ENCODE measurements around the gene CA5A. TPM values are rescaled to one million over a fixed set of nuclear protein-coding genes. Genes with fewer than 3 reads are reported as not detected.

Gene CA5A
- total and polyA plus RNA-seq, 2 of the 13 experiments (the other 11 are each of a cell fraction or from before 2014, with no cell fraction given), result 66.8 to 106 TPM

- TF ChIP-seq ZNF260 (CRISPR knock-in tag; IDR thresholded peaks at IDR 0.05; ENCODE audit: borderline replicate concordance, low read depth) (no peak), ZNF232 (CRISPR knock-in tag; IDR thresholded peaks at IDR 0.05; ENCODE audit: borderline replicate concordance) (no peak; the same call in 1 of the 2 replicates), ZFP1 (CRISPR knock-in tag; IDR thresholded peaks at IDR 0.05) (no peak), HNF1B (CRISPR knock-in tag; IDR thresholded peaks at IDR 0.05) (no peak), RXRA (CRISPR knock-in tag; IDR thresholded peaks at IDR 0.05) (peak; percentile 90), ZNF33A (CRISPR knock-in tag; IDR thresholded peaks at IDR 0.05; ENCODE audit: borderline replicate concordance) (no peak), CEBPZ (IDR thresholded peaks at IDR 0.05; ENCODE audit: low read length) (no peak), FOXP1 (IDR thresholded peaks at IDR 0.05) (no peak), FOXP1 (CRISPR knock-in tag; IDR thresholded peaks at IDR 0.05) (peak; percentile 37; the same call in 1 of the 2 replicates), NFRKB (IDR thresholded peaks at IDR 0.05) (no peak), PATZ1 (CRISPR knock-in tag; IDR thresholded peaks at IDR 0.05) (peak; percentile 73), ZNF784 (CRISPR knock-in tag; IDR thresholded peaks at IDR 0.05; ENCODE audit: borderline replicate concordance) (no peak), ZNF891 (CRISPR knock-in tag; IDR thresholded peaks at IDR 0.05) (no peak), TIGD3 (CRISPR knock-in tag; IDR thresholded peaks at IDR 0.05; ENCODE audit: borderline replicate concordance) (no peak), HDAC6 (IDR thresholded peaks at IDR 0.05; ENCODE audit: low read depth, low read length) (no peak), PITX1 (CRISPR knock-in tag; IDR thresholded peaks at IDR 0.05) (no peak), ZXDC (CRISPR knock-in tag; IDR thresholded peaks at IDR 0.05) (no peak), KMT2B (CRISPR knock-in tag; IDR thresholded peaks at IDR 0.05) (no peak), ZNF501 (CRISPR knock-in tag; IDR thresholded peaks at IDR 0.05) (no peak; the same call in 1 of the 2 replicates)
Measured at GRCh38 chr16:87856791-87857228, 79.5 kb downstream of the CA5A start (continued).
